NT2/D1 (cell line): ENCODE measurements around the gene SETD1B.
"Not testable (repeated sequence)": the region's sequence is repeated elsewhere in the genome, so short reads cannot be mapped to it uniquely, and the experiment has no call there.

Experiments
- DNase-seq: peaks from one replicate; pipeline ENCODE4 v3.0.0-alpha.2; 2011; ENCODE audit warnings: low read depth, low spot score
- H3K27me3 ChIP-seq: 2 replicates; pipeline ENCODE4 v1.6.0; 2011; ENCODE audit warnings: mild to moderate bottlenecking; ENCODE audit not compliant: insufficient read length, insufficient read depth
- H3K36me3 ChIP-seq: 2 replicates; pipeline ENCODE4 v1.6.1; 2011; ENCODE audit warnings: mild to moderate bottlenecking, low read length, mixed read lengths; ENCODE audit not compliant: insufficient read depth, insufficient read length
- H3K4me1 ChIP-seq: 2 replicates; pipeline ENCODE4 v1.5.1; 2011; ENCODE audit not compliant: insufficient read depth, insufficient read length
- H3K4me3 ChIP-seq: 2 replicates; pipeline ENCODE4 v1.5.1; 2011; ENCODE audit warnings: low read depth; ENCODE audit not compliant: insufficient read length
- H3K9ac ChIP-seq: 2 replicates; pipeline ENCODE4 v1.6.0; 2011; ENCODE audit warnings: low read depth; ENCODE audit not compliant: insufficient read length
- H3K9me3 ChIP-seq: 2 replicates; pipeline ENCODE4 v1.5.1; 2011; ENCODE audit warnings: mild to moderate bottlenecking, low read length; ENCODE audit not compliant: insufficient read depth
- SUZ12 ChIP-seq: IDR thresholded peaks from 2 replicates; pipeline ENCODE4 v1.6.1; 2011; ENCODE audit not compliant: insufficient read length, insufficient read depth; ENCODE audit errors: extremely low read depth
- YY1 ChIP-seq: IDR thresholded peaks from 2 replicates; pipeline ENCODE4 v1.6.1; 2011; ENCODE audit not compliant: insufficient read length, insufficient read depth
- ZNF274 ChIP-seq: IDR thresholded peaks from 2 replicates; pipeline ENCODE4 v1.6.1; 2011; ENCODE audit warnings: mild to moderate bottlenecking, low read depth, low read length

The SETD1B gene

GRCh38 chr12:121839106-121839992, 35.5 kb downstream of the SETD1B start:
- TF ChIP-seq ZNF274 (no peak), YY1 (no peak), SUZ12 (no peak)
- no peaks in the 10 kb centered on the region for H3K9me3 ChIP-seq
- no peaks in the 10 kb centered on the region for H3K27me3 ChIP-seq
- peak overlapping the region; percentile 90 for H3K9ac ChIP-seq
- H3K4me1 ChIP-seq = no peaks in the 10 kb centered on the region
- H3K4me3 ChIP-seq = peak overlapping the region; percentile 67
- no peaks in the 10 kb centered on the region for H3K36me3 ChIP-seq
- peak; percentile 94 for DNase-seq

DNA sequence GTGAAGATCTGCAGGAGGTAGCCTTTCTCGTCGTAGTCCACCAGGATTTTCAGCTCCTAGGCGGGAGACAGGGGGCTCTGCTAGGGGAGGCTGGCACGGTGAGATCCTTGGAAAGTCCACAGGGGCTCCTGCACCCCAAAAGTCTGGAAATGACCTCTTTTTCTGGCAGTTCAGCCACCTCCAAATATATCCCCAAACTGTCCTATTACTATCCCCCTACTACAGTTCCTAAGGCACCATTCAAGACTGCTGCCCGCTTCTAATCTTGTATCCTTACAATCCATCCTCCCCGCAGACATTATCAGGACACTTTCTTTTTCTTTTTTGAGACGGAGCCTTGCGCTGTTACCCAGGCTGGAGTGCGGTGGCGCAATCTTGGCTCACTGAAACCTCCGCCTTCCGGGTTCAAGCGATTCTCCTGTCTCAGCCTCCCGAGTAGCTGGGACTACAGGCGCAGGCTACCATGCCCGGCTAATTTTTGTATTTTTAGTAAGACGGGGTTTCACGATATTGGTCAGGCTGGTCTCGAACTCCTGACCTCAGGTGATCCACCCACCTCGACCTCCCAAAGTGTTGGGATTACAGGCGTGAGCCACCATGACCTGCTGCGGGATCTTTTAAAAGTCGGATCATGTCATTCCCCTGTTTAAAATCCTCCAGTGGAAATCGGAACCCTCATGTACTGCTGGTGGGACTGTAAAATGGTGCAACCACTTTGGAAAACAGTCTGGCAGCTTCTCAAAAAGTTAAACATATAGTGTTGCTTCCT, 36.4 kb downstream of the SETD1B start:
- no peaks in the 10 kb centered on the region for H3K36me3 ChIP-seq
- no peak for DNase-seq
- peak overlapping the region; percentile 67 for H3K4me3 ChIP-seq
- no peaks in the 10 kb centered on the region for H3K27me3 ChIP-seq
- H3K9me3 ChIP-seq = no peaks in the 10 kb centered on the region
- TF ChIP-seq SUZ12 (no peak), ZNF274 (no peak), YY1 (no peak)
- H3K4me1 ChIP-seq = no peaks in the 10 kb centered on the region
- peak overlapping the region; percentile 90 for H3K9ac ChIP-seq

- H3K36me3 ChIP-seq = no peaks in the 10 kb centered on the region
- H3K9me3 ChIP-seq = no peaks in the 10 kb centered on the region
- no peaks in the 10 kb centered on the region for H3K27me3 ChIP-seq
- TF ChIP-seq YY1 (no peak), SUZ12 (no peak)
- no peaks in the 10 kb centered on the region for H3K4me1 ChIP-seq
- DNase-seq = no peak
- H3K9ac ChIP-seq = no peak overlapping the region
- H3K4me3 ChIP-seq = no peak overlapping the region
These were observed 39.6 kb downstream of the SETD1B start for GRCh38 chr12:121843236-121843982.

DNA sequence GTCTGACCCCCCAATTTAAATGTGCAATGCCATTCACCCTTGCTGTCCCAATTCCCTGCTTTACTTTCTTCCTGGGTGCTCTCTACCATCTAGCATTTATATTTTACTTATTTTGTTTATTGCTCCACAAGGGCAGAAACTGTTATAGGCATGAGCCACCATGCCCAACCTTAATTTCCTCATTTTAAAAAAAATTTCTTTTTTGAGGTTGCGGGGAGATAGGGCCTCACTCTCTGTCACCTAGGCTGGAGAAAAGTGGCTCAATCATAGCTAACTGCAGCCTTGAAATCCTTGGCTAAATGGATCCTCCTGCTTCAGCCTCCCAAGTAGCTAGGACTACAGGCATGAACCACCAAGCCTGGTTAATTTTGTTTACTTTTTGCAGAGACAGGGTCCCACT, 41.9 kb downstream of the SETD1B start:
- Histone ChIP-seq H3K9ac (no peak overlapping the region), H3K9me3 (no peaks in the 10 kb centered on the region), H3K27me3 (no peaks in the 10 kb centered on the region), H3K4me3 (no peak overlapping the region), H3K4me1 (no peaks in the 10 kb centered on the region), H3K36me3 (no peaks in the 10 kb centered on the region)
- no peak for TF ChIP-seq ZNF274
- no peak for TF ChIP-seq YY1
- TF ChIP-seq SUZ12 = no peak
- DNase-seq = no peak

- no peaks in the 10 kb centered on the region for H3K9me3 ChIP-seq
- TF ChIP-seq ZNF274 (no peak), YY1 (no peak), SUZ12 (no peak)
These were observed 45.4 kb downstream of the SETD1B start for GRCh38 chr12:121849211-121849610.

DNA sequence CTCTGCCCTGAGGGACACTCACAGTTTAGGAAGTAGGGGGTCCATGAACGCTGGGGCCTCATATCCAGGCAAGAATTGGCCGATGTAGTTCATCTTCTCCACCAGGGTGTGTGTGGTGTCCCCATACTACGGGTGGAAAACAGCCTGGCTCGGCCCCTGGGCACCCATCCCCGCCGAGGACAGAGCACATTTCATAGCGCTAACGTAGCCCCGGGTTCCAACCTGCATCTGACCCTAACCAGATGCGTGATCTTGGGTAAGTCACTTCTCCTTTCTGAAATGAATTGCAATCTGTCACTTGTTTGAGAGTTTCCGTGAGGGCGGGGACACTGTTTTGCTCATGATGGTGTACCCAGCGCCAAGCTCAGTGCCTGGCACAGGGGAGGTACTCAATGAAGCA, 45.9 kb downstream of the SETD1B start:
- no peaks in the 10 kb centered on the region for H3K4me1 ChIP-seq
- TF ChIP-seq SUZ12 = no peak
- TF ChIP-seq YY1 = no peak
- no peak for TF ChIP-seq ZNF274
- H3K9ac ChIP-seq = no peak overlapping the region
- no peaks in the 10 kb centered on the region for H3K27me3 ChIP-seq
- H3K36me3 ChIP-seq = no peaks in the 10 kb centered on the region
- no peaks in the 10 kb centered on the region for H3K9me3 ChIP-seq
- H3K4me3 ChIP-seq = no peak overlapping the region
- no peak for DNase-seq

More at GRCh38 chr12:121849211-121849610, 45.4 kb downstream of the SETD1B start:
- Histone ChIP-seq H3K27me3 (no peaks in the 10 kb centered on the region), H3K4me3 (no peak overlapping the region), H3K4me1 (no peaks in the 10 kb centered on the region), H3K9ac (no peak overlapping the region), H3K36me3 (no peaks in the 10 kb centered on the region)
- DNase-seq = no peak

GRCh38 chr12:121852392-121852791, 48.6 kb downstream of the SETD1B start:
- H3K27me3 ChIP-seq, DNase-seq: not testable (repeated sequence)

More at GRCh38 chr12:121852392-121852791, 48.6 kb downstream of the SETD1B start:
- not testable (repeated sequence) for H3K9ac ChIP-seq, H3K4me1 ChIP-seq, H3K4me3 ChIP-seq, H3K36me3 ChIP-seq, H3K9me3 ChIP-seq
